Measurements from ENCODE around the gene SFTPD. TPM values are rescaled to one million over a fixed set of nuclear protein-coding genes. Genes with fewer than 3 reads are reported as not detected.

SFTPD gene
- total RNA-seq, 1 donor from 2014 or later: 0.79 TPM

GRCh38 chr10:79942261-79943185, 6.4 kb downstream of the SFTPD start:
- TF ChIP-seq CTCF (IDR thresholded peaks at IDR 0.05; ENCODE audit: insufficient read depth, low read length, severe bottlenecking): no peak
- peaks cover 14% of the 10 kb centered on the region for H3K27me3 ChIP-seq (ENCODE audit: control insufficient read depth, insufficient read depth, low read length)
- H3K36me3 ChIP-seq (ENCODE audit: control insufficient read depth, insufficient read depth, low read length): no peaks in the 10 kb centered on the region
- no peak for DNase-seq (ENCODE audit: low read depth)
- H3K4me3 ChIP-seq (ENCODE audit: low read depth, low read length): no peak overlapping the region
- FAIRE-seq: no peak

- no peak overlapping the region for H3K4me3 ChIP-seq (ENCODE audit: low read depth, low read length)
- FAIRE-seq (no peak), DNase-seq (ENCODE audit: low read depth) (no peak)
- no peaks in the 10 kb centered on the region for H3K36me3 ChIP-seq (ENCODE audit: control insufficient read depth, insufficient read depth, low read length)
- TF ChIP-seq CTCF (IDR thresholded peaks at IDR 0.05; ENCODE audit: insufficient read depth, low read length, severe bottlenecking): no peak
- H3K27me3 ChIP-seq (ENCODE audit: control insufficient read depth, insufficient read depth, low read length): peaks cover 14% of the 10 kb centered on the region
These were observed 7.2 kb downstream of the SFTPD start for GRCh38 chr10:79941585-79942210.

- Histone ChIP-seq H3K4me3 (ENCODE audit: low read depth, low read length) (no peak overlapping the region), H3K27me3 (ENCODE audit: control insufficient read depth, insufficient read depth, low read length) (peaks cover 10% of the 10 kb centered on the region), H3K36me3 (ENCODE audit: control insufficient read depth, insufficient read depth, low read length) (no peaks in the 10 kb centered on the region)
- FAIRE-seq (no peak), DNase-seq (ENCODE audit: low read depth) (no peak)
- no peak for TF ChIP-seq CTCF (IDR thresholded peaks at IDR 0.05; ENCODE audit: insufficient read depth, low read length, severe bottlenecking)
These were observed 7.8 kb downstream of the SFTPD start for GRCh38 chr10:79941146-79941545.

- FAIRE-seq (no peak), DNase-seq (ENCODE audit: low read depth) (no peak)
- H3K27me3 ChIP-seq (ENCODE audit: control insufficient read depth, insufficient read depth, low read length): peaks cover 8% of the 10 kb centered on the region
- no peak overlapping the region for H3K4me3 ChIP-seq (ENCODE audit: low read depth, low read length)
- H3K36me3 ChIP-seq (ENCODE audit: control insufficient read depth, insufficient read depth, low read length): no peaks in the 10 kb centered on the region
- no peak for TF ChIP-seq CTCF (IDR thresholded peaks at IDR 0.05; ENCODE audit: insufficient read depth, low read length, severe bottlenecking)
These were observed 8.5 kb downstream of the SFTPD start for GRCh38 chr10:79940431-79940830.

- no peaks in the 10 kb centered on the region for H3K36me3 ChIP-seq (ENCODE audit: control insufficient read depth, insufficient read depth, low read length)
- FAIRE-seq (no peak), DNase-seq (ENCODE audit: low read depth) (no peak)
- H3K27me3 ChIP-seq (ENCODE audit: control insufficient read depth, insufficient read depth, low read length): peaks cover 8% of the 10 kb centered on the region
- TF ChIP-seq CTCF (IDR thresholded peaks at IDR 0.05; ENCODE audit: insufficient read depth, low read length, severe bottlenecking): no peak
- H3K4me3 ChIP-seq (ENCODE audit: low read depth, low read length): no peak overlapping the region
These were observed 8.9 kb downstream of the SFTPD start for GRCh38 chr10:79939969-79940368.
